GM12878 (cell line): ENCODE results near the gene GTPBP4. TPM values are rescaled to one million over a fixed set of nuclear protein-coding genes. Genes with fewer than 3 reads are reported as not detected.
A peak's percentile ranks its signal among the peaks of the same experiment; 100 is the strongest.
"Not testable (repeated sequence)": the region's sequence is repeated elsewhere in the genome, so short reads cannot be mapped to it uniquely, and the experiment has no call there.

ENCODE experiments used
- ATAC-seq: fragments of 200-7000 bp; cut with Tn5 transposase; 3 replicates; pipeline ENCODE4 v1.9.1; 2020; ENCODE audit warnings: mild to moderate bottlenecking, moderate library complexity
- BruUV-seq: library from RNA; stranded (reverse); fragments of 400-500 nt; replicated peaks from 2 replicates; lab custom pipeline; 2021; lab: Mats Ljungman, UMichigan
- CTCF ChIA-PET: fragments of 300-600 bp; sonication (Branson Sonifier 250); formaldehyde crosslinking; extraction: SDS; loops from one replicate; lab custom pipeline; 2021; ENCODE audit warnings: inconsistent platforms; lab: Yijun Ruan, JAX
- POLR2A ChIA-PET: fragments of 350-600 bp; formaldehyde crosslinking; extraction: SDS; loops from one replicate; lab custom pipeline; 2021; ENCODE audit warnings: inconsistent platforms; lab: Charles Lee
- RAD21 ChIA-PET: fragments of 300-600 bp; sonication (Branson Sonifier 250); formaldehyde crosslinking; loops from one replicate; lab custom pipeline; 2023; ENCODE audit warnings: antibody characterized with exemption; ENCODE audit not compliant: unreplicated experiment; lab: Charles Lee
- SMC1A ChIA-PET: fragments of 300-600 bp; sonication (Branson Sonifier 250); formaldehyde crosslinking; loops from one replicate; lab custom pipeline; 2023; ENCODE audit not compliant: unreplicated experiment, uncharacterized antibody; lab: Charles Lee
- DNase-seq: peaks from one replicate; pipeline ENCODE4 v3.0.0-alpha.2; 2011; ENCODE audit warnings: low read depth, low spot score
- FAIRE-seq: peaks from 3 replicates; lab custom pipeline; 2011; peaks lifted over from hg19 to GRCh38; lab: Jason Lieb, UNC
- H2AFZ ChIP-seq: 2 replicates; pipeline ENCODE4 v1.6.0; 2011; ENCODE audit warnings: low read depth, low read length, control low read depth; ENCODE audit not compliant: control insufficient read depth
- H3K27ac ChIP-seq: 2 replicates; pipeline ENCODE4 v1.5.1; 2011; ENCODE audit warnings: control low read depth; ENCODE audit not compliant: control insufficient read depth, insufficient read depth
- H3K27me3 ChIP-seq, 2 experiments: replicated peaks in 1 of 2; 2 replicates each; pipeline versions ENCODE4 v1.6.0 to v1.6.1; 2011; ENCODE audit warnings: low read length in 1 of 2; ENCODE audit not compliant: control insufficient read depth in 2 of 2, insufficient read depth in 2 of 2
- H3K36me3 ChIP-seq, 2 experiments: 2 replicates each; pipeline ENCODE4 v1.5.1; 2011; ENCODE audit warnings: low read length in 1 of 2; ENCODE audit not compliant: control insufficient read depth in 2 of 2, insufficient read depth in 2 of 2
- H3K4me1 ChIP-seq: 2 replicates; pipeline ENCODE4 v1.6.1; 2011; ENCODE audit warnings: mild to moderate bottlenecking, low read length, moderate library complexity, mixed read lengths; ENCODE audit not compliant: control insufficient read depth, insufficient read depth
- H3K4me2 ChIP-seq: 2 replicates; pipeline ENCODE4 v1.6.0; 2011; ENCODE audit warnings: control low read depth; ENCODE audit not compliant: control insufficient read depth, insufficient read depth
- H3K4me3 ChIP-seq: fragments of 200-600 bp; sonication (generic); 2 replicates; pipeline ENCODE4 v1.5.1; 2016
- H3K79me2 ChIP-seq: 2 replicates; pipeline ENCODE4 v1.6.0; 2011; ENCODE audit warnings: low read length; ENCODE audit not compliant: control insufficient read depth, insufficient read depth
- H3K9ac ChIP-seq: 2 replicates; pipeline ENCODE4 v1.8.0; 2011; ENCODE audit warnings: low read length, control low read depth, mixed read lengths; ENCODE audit not compliant: control insufficient read depth, insufficient read depth
- H3K9me3 ChIP-seq: replicated peaks from 3 replicates; pipeline ENCODE4 v1.5.1; 2011; ENCODE audit warnings: mild to moderate bottlenecking, low read length; ENCODE audit not compliant: control insufficient read depth, insufficient read depth
- H4K20me1 ChIP-seq: 2 replicates; pipeline ENCODE4 v1.6.0; 2011; ENCODE audit not compliant: control insufficient read depth, insufficient read depth
- ATF2 ChIP-seq: IDR thresholded peaks from 2 replicates; pipeline ENCODE4 v1.6.1; 2012; ENCODE audit warnings: low read length, inconsistent platforms
- FOXK2 ChIP-seq: fragments of 450-650 bp; IDR thresholded peaks from 2 replicates; pipeline ENCODE4 v1.6.1; 2017; ENCODE audit warnings: mild to moderate bottlenecking, moderate library complexity
- POLR2A ChIP-seq: IDR thresholded peaks from 2 replicates; pipeline ENCODE4 v1.6.1; 2011; ENCODE audit warnings: low read depth, mild to moderate bottlenecking, low read length
- POLR2AphosphoS2 ChIP-seq: IDR thresholded peaks from 2 replicates; pipeline ENCODE4 v1.6.1; 2011; ENCODE audit warnings: low read depth, mild to moderate bottlenecking, low read length, improper control_type of control experiment, moderate library complexity
- POLR2AphosphoS5 ChIP-seq: IDR thresholded peaks from 2 replicates; pipeline ENCODE4 v1.6.1; 2011; ENCODE audit warnings: mild to moderate bottlenecking, low read length, inconsistent platforms
- RCOR1 ChIP-seq: conservative IDR thresholded peaks from 2 replicates; pipeline ENCODE4 v1.6.1; 2012; ENCODE audit warnings: low read depth, low read length, improper control_type of control experiment
- WGBS: methylation state at CpG from one replicate; pipeline ENCODE4 v1.1.6; 2016; ENCODE audit warnings: low lambda C conversion rate; ENCODE audit not compliant: insufficient replicate concordance, insufficient coverage; ENCODE audit errors: missing lambda C conversion rate; 5-methylcytosine and 5-hydroxymethylcytosine counted together
- in situ Hi-C: fragments of 300-500 bp; cut with MboI; formaldehyde crosslinking; loops from 9 replicates; pipeline ENCODE4 v1.14.3; 2018; ENCODE audit warnings: mixed read lengths
- intact Hi-C: fragments of 100-400 bp; cut with micrococcal nuclease; formaldehyde crosslinking; loops from one replicate; pipeline ENCODE4 v1.14.2; 2022; ENCODE audit not compliant: unreplicated experiment
- polyA plus RNA-seq, 11 experiments: library from polyadenylated mRNA; depleted of rRNA in 4 of 11; unstranded in 6 of 11; stranded (reverse) in 5 of 11; fragments of >200 nt; fragmentation: Nextera tagmentation in 4 of 11; fragmentation: Illumina TruSeq in 1 of 11; extraction: Ambion mirVana in 4 of 11; extraction: Trizol in 1 of 11; gene quantifications; 1 replicate in 1 of 11; 2 replicates in 10 of 11; pipeline versions ENCODE4 v1.2.1 to v1.2.3, GENCODE V29; 2011 to 2016; ENCODE audit warnings: inconsistent platforms in 2 of 11, missing spikeins in 2 of 11, low read depth in 1 of 11
- total RNA-seq, 4 experiments: library from RNA; depleted of rRNA in 3 of 4; stranded (reverse); fragments of >200 nt in 3 of 4; fragmentation: Illumina TruSeq in 1 of 4; extraction: Trizol in 1 of 4; gene quantifications; 2 replicates each; pipeline versions ENCODE4 v1.2.1 to v1.2.3, GENCODE V29; 2013 to 2021
- TF ChIP-seq, protein P1 (sequence below): IDR thresholded peaks from 2 replicates; pipeline ENCODE4 v1.6.1; 2012; ENCODE audit warnings: improper control_type of control experiment, low read depth, low read length; ENCODE audit not compliant: insufficient replicate concordance

The GTPBP4 gene
- total and polyA plus RNA-seq, 10 of the 15 experiments (the other 5 are each of a cell fraction or from before 2014, with no cell fraction given) = 58.5 to 118 (median 71.4) TPM

- no peak for FAIRE-seq
- CTCF ChIA-PET = interaction anchor here (1.6 kb wide), 1 partner anchor 63 kb away, joined by 3 read pairs; no protein-coding TSS in a partner anchor
- POLR2A ChIA-PET = interaction anchor here (0.8 to 2.9 kb wide), 2 partner anchors 12 to 63 kb away, joined by 3 to 16 read pairs; partner anchors contain the start of gene IDI1
- no peak overlapping the region for H3K4me2 ChIP-seq
- H3K36me3 ChIP-seq = peaks cover 2 to 9% of the 10 kb centered on the region in 2 experiments; a peak in 3 of 4 replicates
- SMC1A ChIA-PET = interaction anchor here (1.6 to 1.7 kb wide), 2 partner anchors 44 to 63 kb away, joined by 6 to 7 read pairs; no protein-coding TSS in a partner anchor
- no peaks in the 10 kb centered on the region for H4K20me1 ChIP-seq
- DNase-seq = no peak
- no peak overlapping the region for H3K9ac ChIP-seq
- no peaks in the 10 kb centered on the region for H3K79me2 ChIP-seq
- H3K4me1 ChIP-seq = peaks cover 4% of the 10 kb centered on the region; the same call in 1 of the 2 replicates
- H3K27me3 ChIP-seq = no peaks in the 10 kb centered on the region
- ATAC-seq = peak; percentile 12
- no TSS peak for BruUV-seq
- no peak overlapping the region for H3K4me3 ChIP-seq
- in situ Hi-C loops = no loop called here
- no peaks in the 10 kb centered on the region for H3K9me3 ChIP-seq
- TF ChIP-seq RCOR1 = no peak
- TF ChIP-seq FOXK2 = no peak
- RAD21 ChIA-PET = interaction anchor here (0.8 to 1.2 kb wide), 2 partner anchors 11 to 63 kb away, joined by 3 to 4 read pairs; partner anchors contain the start of gene IDI1
- H2AFZ ChIP-seq = no peak overlapping the region
- intact Hi-C loops = no loop called here
- H3K27ac ChIP-seq = no peak overlapping the region
- 85% methylated on average over 11 of the region's 11 CpGs for WGBS
Observed at GRCh38 chr10:1037098-1037497, 48.9 kb downstream of the GTPBP4 start.

DNA sequence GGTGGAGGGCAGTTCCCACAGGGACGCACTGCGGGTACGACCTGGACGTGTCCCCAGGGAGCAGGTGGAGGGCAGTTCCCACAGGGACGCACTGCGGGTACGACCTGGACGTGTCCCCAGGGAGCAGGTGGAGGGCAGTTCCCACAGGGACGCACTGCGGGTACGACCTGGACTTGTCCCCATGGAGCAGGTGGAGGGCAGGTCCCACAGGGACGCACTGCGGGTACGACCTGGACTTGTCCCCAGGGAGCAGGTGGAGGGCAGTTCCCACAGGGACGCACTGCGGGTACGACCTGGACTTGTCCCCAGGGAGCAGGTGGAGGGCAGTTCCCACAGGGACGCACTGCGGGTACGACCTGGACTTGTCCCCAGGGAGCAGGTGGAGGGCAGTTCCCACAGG lies 50.5 kb downstream of the GTPBP4 start:
- ATAC-seq, RAD21 ChIA-PET, BruUV-seq: not testable (repeated sequence)

More for the DNA sequence above, 50.5 kb downstream of the GTPBP4 start:
- WGBS = 0% methylated on average over 1 of the region's 20 CpGs
- Histone ChIP-seq H3K36me3 (peaks cover 2 to 12% of the 10 kb centered on the region in 2 experiments), H3K79me2 (peaks cover 12% of the 10 kb centered on the region)
- TF ChIP-seq POLR2AphosphoS2 (0 out of 2 replicates have a peak, but pooled peaks have one; percentile 39), POLR2AphosphoS5 (peak; percentile 66; the same call in 1 of the 2 replicates), POLR2A (peak; percentile 57), ATF2 (peak; percentile 47; the same call in 1 of the 2 replicates)
- TF ChIP-seq, protein P1, sequence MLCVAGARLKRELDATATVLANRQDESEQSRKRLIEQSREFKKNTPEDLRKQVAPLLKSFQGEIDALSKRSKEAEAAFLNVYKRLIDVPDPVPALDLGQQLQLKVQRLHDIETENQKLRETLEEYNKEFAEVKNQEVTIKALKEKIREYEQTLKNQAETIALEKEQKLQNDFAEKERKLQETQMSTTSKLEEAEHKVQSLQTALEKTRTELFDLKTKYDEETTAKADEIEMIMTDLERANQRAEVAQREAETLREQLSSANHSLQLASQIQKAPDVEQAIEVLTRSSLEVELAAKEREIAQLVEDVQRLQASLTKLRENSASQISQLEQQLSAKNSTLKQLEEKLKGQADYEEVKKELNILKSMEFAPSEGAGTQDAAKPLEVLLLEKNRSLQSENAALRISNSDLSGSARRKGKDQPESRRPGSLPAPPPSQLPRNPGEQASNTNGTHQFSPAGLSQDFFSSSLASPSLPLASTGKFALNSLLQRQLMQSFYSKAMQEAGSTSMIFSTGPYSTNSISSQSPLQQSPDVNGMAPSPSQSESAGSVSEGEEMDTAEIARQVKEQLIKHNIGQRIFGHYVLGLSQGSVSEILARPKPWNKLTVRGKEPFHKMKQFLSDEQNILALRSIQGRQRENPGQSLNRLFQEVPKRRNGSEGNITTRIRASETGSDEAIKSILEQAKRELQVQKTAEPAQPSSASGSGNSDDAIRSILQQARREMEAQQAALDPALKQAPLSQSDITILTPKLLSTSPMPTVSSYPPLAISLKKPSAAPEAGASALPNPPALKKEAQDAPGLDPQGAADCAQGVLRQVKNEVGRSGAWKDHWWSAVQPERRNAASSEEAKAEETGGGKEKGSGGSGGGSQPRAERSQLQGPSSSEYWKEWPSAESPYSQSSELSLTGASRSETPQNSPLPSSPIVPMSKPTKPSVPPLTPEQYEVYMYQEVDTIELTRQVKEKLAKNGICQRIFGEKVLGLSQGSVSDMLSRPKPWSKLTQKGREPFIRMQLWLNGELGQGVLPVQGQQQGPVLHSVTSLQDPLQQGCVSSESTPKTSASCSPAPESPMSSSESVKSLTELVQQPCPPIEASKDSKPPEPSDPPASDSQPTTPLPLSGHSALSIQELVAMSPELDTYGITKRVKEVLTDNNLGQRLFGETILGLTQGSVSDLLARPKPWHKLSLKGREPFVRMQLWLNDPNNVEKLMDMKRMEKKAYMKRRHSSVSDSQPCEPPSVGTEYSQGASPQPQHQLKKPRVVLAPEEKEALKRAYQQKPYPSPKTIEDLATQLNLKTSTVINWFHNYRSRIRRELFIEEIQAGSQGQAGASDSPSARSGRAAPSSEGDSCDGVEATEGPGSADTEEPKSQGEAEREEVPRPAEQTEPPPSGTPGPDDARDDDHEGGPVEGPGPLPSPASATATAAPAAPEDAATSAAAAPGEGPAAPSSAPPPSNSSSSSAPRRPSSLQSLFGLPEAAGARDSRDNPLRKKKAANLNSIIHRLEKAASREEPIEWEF = peak; percentile 67
- H2AFZ ChIP-seq, DNase-seq, in situ Hi-C loops, FAIRE-seq, H4K20me1 ChIP-seq, POLR2A ChIA-PET, CTCF ChIA-PET, H3K27ac ChIP-seq, H3K4me2 ChIP-seq, H3K27me3 ChIP-seq, H3K9ac ChIP-seq, H3K4me3 ChIP-seq, H3K4me1 ChIP-seq, H3K9me3 ChIP-seq: not testable (repeated sequence)
- SMC1A ChIA-PET = interaction anchor here (1.0 kb wide), 1 partner anchor 45 kb away, joined by 3 read pairs; no protein-coding TSS in a partner anchor
- intact Hi-C loops = loop anchor here (2.0 kb wide), 1 partner anchor 64 kb away; no protein-coding TSS in a partner anchor
